OCI-LY1 (cell line): ENCODE results near the gene TMEM42.

ENCODE experiments used
- H2AFZ ChIP-seq: fragments of 200-600 bp; sonication (generic), shearing (Covaris generic); 2 replicates; pipeline ENCODE4 v1.6.0; 2014; ENCODE audit warnings: antibody characterized with exemption, mild to moderate bottlenecking, low read length
- H3F3A ChIP-seq: fragments of 200-600 bp; sonication (generic), shearing (Covaris generic); 2 replicates; pipeline ENCODE4 v1.6.0; 2014; ENCODE audit warnings: mild to moderate bottlenecking, antibody characterized with exemption, low read length, moderate library complexity; ENCODE audit not compliant: insufficient read depth
- H3K27ac ChIP-seq: fragments of 200-600 bp; sonication (generic); 2 replicates; pipeline ENCODE4 v1.5.1; 2014; ENCODE audit warnings: low read length, mixed run types, mild to moderate bottlenecking, low read depth; ENCODE audit not compliant: poor library complexity, severe bottlenecking
- H3K27me3 ChIP-seq: fragments of 200-600 bp; sonication (generic); 2 replicates; pipeline ENCODE4 v1.6.0; 2014; ENCODE audit warnings: antibody characterized with exemption, mild to moderate bottlenecking, low read length, moderate library complexity; ENCODE audit not compliant: insufficient read depth
- H3K36me3 ChIP-seq: fragments of 200-600 bp; sonication (generic); 2 replicates; pipeline ENCODE4 v1.6.1; 2014; ENCODE audit warnings: mild to moderate bottlenecking, antibody characterized with exemption, low read length, moderate library complexity, mixed read lengths; ENCODE audit not compliant: insufficient read depth
- H3K4me1 ChIP-seq: fragments of 200-600 bp; sonication (generic); 2 replicates; pipeline ENCODE4 v1.5.1; 2014; ENCODE audit warnings: mild to moderate bottlenecking, low read length, moderate library complexity; ENCODE audit not compliant: insufficient read depth, severe bottlenecking
- H3K4me2 ChIP-seq: fragments of 200-600 bp; sonication (generic), shearing (Covaris generic); 2 replicates; pipeline ENCODE4 v1.6.1; 2014; ENCODE audit warnings: low read length
- H3K4me3 ChIP-seq: fragments of 200-600 bp; sonication (generic); 2 replicates; pipeline ENCODE4 v1.5.1; 2014; ENCODE audit warnings: low read length, low read depth, mild to moderate bottlenecking, mixed read lengths; ENCODE audit not compliant: poor library complexity, severe bottlenecking
- H3K79me2 ChIP-seq: fragments of 200-600 bp; shearing (Covaris generic); 2 replicates; pipeline ENCODE4 v1.6.1; 2016; ENCODE audit warnings: mixed run types, low read length, mixed read lengths; ENCODE audit not compliant: insufficient read depth
- H3K9ac ChIP-seq: fragments of 200-600 bp; sonication (generic), shearing (Covaris generic); 2 replicates; pipeline ENCODE4 v1.6.1; 2014; ENCODE audit warnings: mild to moderate bottlenecking, low read length, mixed read lengths
- H3K9me2 ChIP-seq: fragments of 200-600 bp; sonication (generic), shearing (Covaris generic); 2 replicates; pipeline ENCODE4 v1.6.1; 2014; ENCODE audit warnings: low read depth, mild to moderate bottlenecking, low read length, mixed read lengths
- H3K9me3 ChIP-seq: fragments of 200-600 bp; shearing (Covaris generic); 2 replicates; pipeline ENCODE4 v1.6.1; 2014; ENCODE audit warnings: low read length, mixed read lengths
- H4K20me1 ChIP-seq: fragments of 200-600 bp; sonication (generic), shearing (Covaris generic); 2 replicates; pipeline ENCODE4 v1.6.0; 2016; ENCODE audit warnings: mild to moderate bottlenecking, low read length; ENCODE audit not compliant: insufficient read depth
- EZH2 ChIP-seq: fragments of 200-600 bp; sonication (generic), shearing (Covaris generic); IDR thresholded peaks from 2 replicates; pipeline ENCODE4 v1.8.0; 2017; ENCODE audit warnings: borderline replicate concordance, mixed run types, mild to moderate bottlenecking, antibody characterized with exemption, low read length, moderate library complexity, mixed read lengths
- TF ChIP-seq, protein P1 (sequence below): fragments of 200-600 bp; sonication (generic), shearing (Covaris generic); IDR thresholded peaks from 2 replicates; pipeline ENCODE4 v1.5.1; 2017; ENCODE audit warnings: mild to moderate bottlenecking, antibody characterized with exemption, low read length, moderate library complexity, mixed read lengths

The TMEM42 gene

GRCh38 chr3:44890258-44890657, 28.5 kb downstream of the TMEM42 start:
- H3K27me3 ChIP-seq = 0 out of 2 replicates have a peak, but pooled peaks cover 4% of the 10 kb centered on the region
- H4K20me1 ChIP-seq = no peaks in the 10 kb centered on the region
- H3K4me3 ChIP-seq = no peak overlapping the region
- H3K4me1 ChIP-seq = no peaks in the 10 kb centered on the region
- no peaks in the 10 kb centered on the region for H3K9me2 ChIP-seq
- no peak overlapping the region for H3K9ac ChIP-seq
- no peaks in the 10 kb centered on the region for H3K9me3 ChIP-seq
- H3K4me2 ChIP-seq = no peak overlapping the region
- H3K36me3 ChIP-seq = no peaks in the 10 kb centered on the region
- no peaks in the 10 kb centered on the region for H3F3A ChIP-seq
- H3K79me2 ChIP-seq = no peaks in the 10 kb centered on the region
- H3K27ac ChIP-seq = no peak overlapping the region
- TF ChIP-seq EZH2 = no peak
- TF ChIP-seq, protein P1, sequence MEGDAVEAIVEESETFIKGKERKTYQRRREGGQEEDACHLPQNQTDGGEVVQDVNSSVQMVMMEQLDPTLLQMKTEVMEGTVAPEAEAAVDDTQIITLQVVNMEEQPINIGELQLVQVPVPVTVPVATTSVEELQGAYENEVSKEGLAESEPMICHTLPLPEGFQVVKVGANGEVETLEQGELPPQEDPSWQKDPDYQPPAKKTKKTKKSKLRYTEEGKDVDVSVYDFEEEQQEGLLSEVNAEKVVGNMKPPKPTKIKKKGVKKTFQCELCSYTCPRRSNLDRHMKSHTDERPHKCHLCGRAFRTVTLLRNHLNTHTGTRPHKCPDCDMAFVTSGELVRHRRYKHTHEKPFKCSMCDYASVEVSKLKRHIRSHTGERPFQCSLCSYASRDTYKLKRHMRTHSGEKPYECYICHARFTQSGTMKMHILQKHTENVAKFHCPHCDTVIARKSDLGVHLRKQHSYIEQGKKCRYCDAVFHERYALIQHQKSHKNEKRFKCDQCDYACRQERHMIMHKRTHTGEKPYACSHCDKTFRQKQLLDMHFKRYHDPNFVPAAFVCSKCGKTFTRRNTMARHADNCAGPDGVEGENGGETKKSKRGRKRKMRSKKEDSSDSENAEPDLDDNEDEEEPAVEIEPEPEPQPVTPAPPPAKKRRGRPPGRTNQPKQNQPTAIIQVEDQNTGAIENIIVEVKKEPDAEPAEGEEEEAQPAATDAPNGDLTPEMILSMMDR = no peak
- H2AFZ ChIP-seq = no peak overlapping the region

- Histone ChIP-seq H3K4me3 (no peak overlapping the region), H3K4me2 (no peak overlapping the region), H2AFZ (no peak overlapping the region), H3K9me3 (no peaks in the 10 kb centered on the region), H3K9me2 (no peaks in the 10 kb centered on the region), H3K36me3 (no peaks in the 10 kb centered on the region), H3K79me2 (no peaks in the 10 kb centered on the region), H3F3A (no peaks in the 10 kb centered on the region), H3K9ac (no peak overlapping the region), H3K27ac (no peak overlapping the region), H4K20me1 (no peaks in the 10 kb centered on the region), H3K27me3 (0 out of 2 replicates have a peak, but pooled peaks cover 4% of the 10 kb centered on the region), H3K4me1 (no peaks in the 10 kb centered on the region)
- TF ChIP-seq EZH2 = no peak
- TF ChIP-seq, protein P1 = no peak
Measured at GRCh38 chr3:44890852-44891251, 29.1 kb downstream of the TMEM42 start.

- H2AFZ ChIP-seq = no peak overlapping the region
- H3K27me3 ChIP-seq = 0 out of 2 replicates have a peak, but pooled peaks cover under 1% of the 10 kb centered on the region
- H3K79me2 ChIP-seq = no peaks in the 10 kb centered on the region
- no peak overlapping the region for H3K4me2 ChIP-seq
- H3F3A ChIP-seq = no peaks in the 10 kb centered on the region
- H4K20me1 ChIP-seq = no peaks in the 10 kb centered on the region
- no peaks in the 10 kb centered on the region for H3K4me1 ChIP-seq
- H3K9ac ChIP-seq = no peak overlapping the region
- no peak overlapping the region for H3K27ac ChIP-seq
- no peak overlapping the region for H3K4me3 ChIP-seq
- H3K9me2 ChIP-seq = no peaks in the 10 kb centered on the region
- no peaks in the 10 kb centered on the region for H3K9me3 ChIP-seq
- TF ChIP-seq EZH2 = no peak
- TF ChIP-seq, protein P1 = no peak
- no peaks in the 10 kb centered on the region for H3K36me3 ChIP-seq
Measured at GRCh38 chr3:44892689-44893088, 31.0 kb downstream of the TMEM42 start.
